ENCODE data around the gene HACD2. TPM values are rescaled to one million over a fixed set of nuclear protein-coding genes. Genes with fewer than 3 reads are reported as not detected.

HACD2 gene
- total and polyA plus RNA-seq, 2 donors (not counting 3 experiments of a cell fraction or from before 2014, with no cell fraction given) = 17.0 to 20.9 TPM

DNA sequence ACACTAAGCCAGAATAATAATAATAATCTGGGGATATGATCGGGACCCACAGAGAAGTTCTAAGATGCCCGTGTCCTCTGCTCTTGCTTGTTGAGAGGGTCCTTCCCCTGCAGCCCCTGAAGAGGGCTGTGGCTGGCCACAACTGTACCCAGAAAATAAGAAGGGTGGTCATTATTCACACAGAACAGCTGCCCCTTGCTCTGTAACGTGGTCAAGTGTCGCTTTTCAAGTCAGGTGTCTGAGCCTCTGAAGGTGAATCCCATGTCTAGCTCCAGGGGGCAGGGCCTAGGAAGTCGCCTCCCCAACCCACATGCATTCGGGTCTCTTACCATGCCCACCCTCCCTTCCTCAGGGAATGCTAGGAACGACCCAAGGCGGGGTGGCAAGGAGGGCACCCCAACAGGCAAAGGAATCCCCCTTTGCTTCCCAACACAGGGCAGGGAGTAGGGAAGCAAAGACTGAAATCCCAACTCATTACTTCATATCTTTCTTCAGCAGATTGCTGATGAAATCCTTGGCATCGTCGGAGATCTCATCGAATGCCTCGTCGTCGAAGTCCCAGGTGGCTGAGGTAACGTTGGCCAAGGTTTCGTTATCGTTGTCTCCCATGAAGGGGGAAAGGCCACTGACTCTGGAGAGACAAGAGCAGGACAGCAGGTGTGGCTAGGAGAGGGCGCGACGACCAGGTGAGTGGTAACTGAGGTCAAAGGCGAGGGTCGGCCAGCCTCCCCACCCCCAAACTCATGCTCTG, 44.3 kb upstream of the HACD2 start:
- Histone ChIP-seq H2AFZ (ENCODE audit: low read depth, low read length) (no peak overlapping the region), H3K9me3 (replicated peaks; ENCODE audit: control insufficient read depth, insufficient read depth, low read length) (no peaks in the 10 kb centered on the region), H3K27me3 (ENCODE audit: control insufficient read depth in 2 of 2, insufficient read depth in 2 of 2, low read length in 2 of 2) (no peaks in the 10 kb centered on the region), H3K27ac (ENCODE audit: insufficient read depth, low read depth, low read length) (no peak overlapping the region), H4K20me1 (replicated peaks; ENCODE audit: control insufficient read depth, extremely low read depth, insufficient read depth, low read length) (no peaks in the 10 kb centered on the region), H3K4me1 (ENCODE audit: control insufficient read depth, extremely low read depth, insufficient read depth, low read length) (no peaks in the 10 kb centered on the region), H3K9ac (replicated peaks; ENCODE audit: extremely low read depth, insufficient read depth, low read length) (no peak overlapping the region), H3K9me1 (replicated peaks; ENCODE audit: control insufficient read depth, extremely low read depth, insufficient read depth, low read length) (no peaks in the 10 kb centered on the region), H3K79me2 (ENCODE audit: control insufficient read depth, insufficient read depth, low read length) (no peaks in the 10 kb centered on the region), H3K4me3 (replicated peaks in 1 of 3; ENCODE audit: insufficient read depth in 1 of 3, low read depth in 1 of 3, low read length in 3 of 3) (no peak overlapping the region), H3K36me3 (ENCODE audit: control insufficient read depth in 2 of 2, extremely low read depth in 1 of 2, insufficient read depth in 2 of 2, low read length in 2 of 2) (no peaks in the 10 kb centered on the region), H3K4me2 (ENCODE audit: insufficient read depth, low read length) (no peak overlapping the region)
- ChIA-PET CTCF (interaction anchor here (1.1 kb wide), 1 partner anchor 13 kb away, joined by 4 read pairs; no protein-coding TSS in a partner anchor), POLR2A (no interaction called here)
- dilution Hi-C loops (cut with MboI; ENCODE audit: extremely low pct_ligation_motif_present, low sequenced_read_pairs) = no loop called here
- intact Hi-C loops (cut with micrococcal nuclease) = no loop called here
- no TSS peak for BruUV-seq (replicated peaks)
- TF ChIP-seq POLR2A (IDR thresholded peaks at IDR 0.05; ENCODE audit: low read depth, low read length) (no peak), JUN (IDR thresholded peaks at IDR 0.05; ENCODE audit: borderline replicate concordance, insufficient read depth, insufficient read length, low read depth) (no peak), POLR2AphosphoS5 (IDR thresholded peaks at IDR 0.05; ENCODE audit: insufficient read depth, low read depth, low read length) (no peak), GATA2 (IDR thresholded peaks at IDR 0.05; ENCODE audit: insufficient read depth, insufficient read length, low read depth, low read length) (no peak), EZH2 (IDR thresholded peaks at IDR 0.05; ENCODE audit: borderline replicate concordance, low read depth, low read length, severe bottlenecking) (no peak), MYC (IDR thresholded peaks at IDR 0.05; ENCODE audit: low read depth, low read length) (no peak), FOS (IDR thresholded peaks at IDR 0.05; ENCODE audit: borderline replicate concordance, insufficient read depth, low read length) (no peak)
- TF ChIP-seq, protein P1, sequence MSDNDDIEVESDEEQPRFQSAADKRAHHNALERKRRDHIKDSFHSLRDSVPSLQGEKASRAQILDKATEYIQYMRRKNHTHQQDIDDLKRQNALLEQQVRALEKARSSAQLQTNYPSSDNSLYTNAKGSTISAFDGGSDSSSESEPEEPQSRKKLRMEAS (IDR thresholded peaks at IDR 0.05; ENCODE audit: insufficient read depth, insufficient read length) = no peak
- TF ChIP-seq, protein P2, sequence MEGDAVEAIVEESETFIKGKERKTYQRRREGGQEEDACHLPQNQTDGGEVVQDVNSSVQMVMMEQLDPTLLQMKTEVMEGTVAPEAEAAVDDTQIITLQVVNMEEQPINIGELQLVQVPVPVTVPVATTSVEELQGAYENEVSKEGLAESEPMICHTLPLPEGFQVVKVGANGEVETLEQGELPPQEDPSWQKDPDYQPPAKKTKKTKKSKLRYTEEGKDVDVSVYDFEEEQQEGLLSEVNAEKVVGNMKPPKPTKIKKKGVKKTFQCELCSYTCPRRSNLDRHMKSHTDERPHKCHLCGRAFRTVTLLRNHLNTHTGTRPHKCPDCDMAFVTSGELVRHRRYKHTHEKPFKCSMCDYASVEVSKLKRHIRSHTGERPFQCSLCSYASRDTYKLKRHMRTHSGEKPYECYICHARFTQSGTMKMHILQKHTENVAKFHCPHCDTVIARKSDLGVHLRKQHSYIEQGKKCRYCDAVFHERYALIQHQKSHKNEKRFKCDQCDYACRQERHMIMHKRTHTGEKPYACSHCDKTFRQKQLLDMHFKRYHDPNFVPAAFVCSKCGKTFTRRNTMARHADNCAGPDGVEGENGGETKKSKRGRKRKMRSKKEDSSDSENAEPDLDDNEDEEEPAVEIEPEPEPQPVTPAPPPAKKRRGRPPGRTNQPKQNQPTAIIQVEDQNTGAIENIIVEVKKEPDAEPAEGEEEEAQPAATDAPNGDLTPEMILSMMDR (IDR thresholded peaks at IDR 0.05; ENCODE audit: extremely low read depth in 1 of 2, insufficient read depth in 1 of 2, low read depth in 1 of 2, low read length in 2 of 2) = no peak
- FAIRE-seq = no peak
- no peak for DNase-seq (ENCODE audit: low read depth, low spot score)

Data from endothelial cell of umbilical vein (primary cell).